Lung (tissue), 12 donors: ENCODE measurements around the gene FBN2. TPM values are rescaled to one million over a fixed set of nuclear protein-coding genes. Genes with fewer than 3 reads are reported as not detected.
A peak's percentile ranks its signal among the peaks of the same experiment; 100 is the strongest.

ENCODE experiments used
- ATAC-seq: fragments of 200-7000 bp; cut with Tn5 transposase; one replicate; pipeline ENCODE4 v1.9.1; 2020; ENCODE audit warnings: moderate number of reproducible peaks; ENCODE audit not compliant: insufficient read depth, low FRiP score
- DNase-seq, 3 donors: peaks; one replicate each; pipeline ENCODE4 v3.0.0-alpha.2; 2013 to 2017
- H3K27ac ChIP-seq, 2 donors: one replicate each; pipeline ENCODE4 v1.5.1; 2013; ENCODE audit warnings: mild to moderate bottlenecking in 2 of 2, moderate library complexity in 2 of 2, control low read depth in 1 of 2, inconsistent platforms in 1 of 2, low read depth in 1 of 2, low read length in 1 of 2
- H3K27me3 ChIP-seq, 3 donors: one replicate each; pipeline ENCODE4 v1.5.1; 2013; ENCODE audit warnings: low read length in 2 of 3; ENCODE audit not compliant: control insufficient read depth in 3 of 3, insufficient read depth in 3 of 3
- H3K36me3 ChIP-seq, 4 donors: one replicate each; pipeline ENCODE4 v1.5.1; 2013; ENCODE audit warnings: low read length in 4 of 4, mild to moderate bottlenecking in 1 of 4, moderate library complexity in 1 of 4; ENCODE audit not compliant: control insufficient read depth in 4 of 4, insufficient read depth in 4 of 4
- H3K4me1 ChIP-seq, 5 donors: one replicate each; pipeline ENCODE4 v1.5.1; 2013; ENCODE audit warnings: low read length in 5 of 5, mild to moderate bottlenecking in 2 of 5, moderate library complexity in 1 of 5; ENCODE audit not compliant: control insufficient read depth in 5 of 5, insufficient read depth in 5 of 5
- H3K4me3 ChIP-seq: one replicate; pipeline ENCODE4 v1.5.1; 2013; ENCODE audit warnings: mild to moderate bottlenecking, control low read depth, moderate library complexity
- H3K9ac ChIP-seq, 2 donors: one replicate each; pipeline ENCODE4 v1.5.1; 2013; ENCODE audit warnings: low read length in 2 of 2, control low read depth in 1 of 2; ENCODE audit not compliant: insufficient read depth in 1 of 2
- H3K9me3 ChIP-seq, 4 donors: one replicate each; pipeline ENCODE4 v1.5.1; 2013; ENCODE audit warnings: low read length in 3 of 4, mild to moderate bottlenecking in 1 of 4, moderate library complexity in 1 of 4; ENCODE audit not compliant: control insufficient read depth in 4 of 4, insufficient read depth in 3 of 4
- CTCF ChIP-seq: IDR thresholded peaks from 2 replicates; pipeline ENCODE4 v1.5.1; 2012; ENCODE audit warnings: mild to moderate bottlenecking; ENCODE audit errors: control extremely low read depth, extremely low read depth
- WGBS, 2 donors: extraction: QIAGEN DNeasy Blood & Tissue Kit; methylation state at CpG; one replicate each; pipeline ENCODE4 v1.1.7; 2013; 5-methylcytosine and 5-hydroxymethylcytosine counted together
- polyA plus RNA-seq, 2 donors: library from polyadenylated mRNA; stranded (reverse); fragments of 200-250 nt; gene quantifications; one replicate each; pipeline ENCODE4 v1.2.1, GENCODE V29; 2013
- total RNA-seq, 2 donors: library from RNA; depleted of rRNA in 1 of 2; stranded (reverse); fragments of >200 nt in 1 of 2; gene quantifications; one replicate each; pipeline ENCODE4 v1.2.1, GENCODE V29; 2014 to 2021
- donor health status: control.
- donor health status: control.
- donor health status: Bipolar disorder and iron deficiency.
- donor health status: healthy.
- donor health status: DM: yes; HTN: yes; CAD: no.

The FBN2 gene
- total and polyA plus RNA-seq, 4 donors: 0.06 to 13.1 (median 1.1) TPM

GRCh38 chr5:128441165-128441564 is 96.9 kb downstream of the FBN2 start:
- H3K4me3 ChIP-seq: no peak overlapping the region
- peaks cover 0 to under 1% (median 0%) of the 10 kb centered on the region in 4 donors for H3K36me3 ChIP-seq
- no peaks in the 10 kb centered on the region for H3K27me3 ChIP-seq
- peaks cover 0 to 12% (median 3%) of the 10 kb centered on the region in 5 donors for H3K4me1 ChIP-seq
- H3K9ac ChIP-seq: no peak overlapping the region
- TF ChIP-seq CTCF: no peak
- H3K9me3 ChIP-seq: no peaks in the 10 kb centered on the region
- DNase-seq: peak in 1 of 3 donors; percentile 21
- 93 to 95% methylated on average over 2 of the region's 2 CpGs for WGBS, 2 donors
- no peak for ATAC-seq
- H3K27ac ChIP-seq: no peak overlapping the region

DNA sequence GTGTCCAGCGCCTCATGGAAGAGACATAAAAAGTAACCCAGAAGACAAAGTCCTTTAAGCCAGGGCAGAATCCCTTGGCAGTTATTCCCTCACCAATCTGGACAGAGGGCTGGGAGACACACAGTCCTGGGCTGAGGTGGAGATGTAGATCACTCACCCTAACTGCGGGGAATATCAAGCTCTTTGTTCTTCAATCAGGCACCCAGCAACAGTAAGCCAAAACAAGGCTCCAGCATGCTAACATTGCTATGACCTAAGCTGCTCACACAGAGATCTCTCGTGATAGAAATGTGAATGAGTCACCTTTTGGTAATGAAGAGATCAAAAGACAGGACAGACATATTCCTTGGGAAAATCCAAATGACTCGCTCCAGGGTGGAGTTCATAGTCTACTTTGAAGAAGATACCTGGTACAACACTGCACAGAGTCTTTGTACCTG is 101.3 kb downstream of the FBN2 start:
- peaks cover 0 to 12% (median 5%) of the 10 kb centered on the region in 5 donors for H3K4me1 ChIP-seq
- H3K36me3 ChIP-seq: no peaks in the 10 kb centered on the region
- no peaks in the 10 kb centered on the region for H3K27me3 ChIP-seq
- ATAC-seq: no peak
- no peak overlapping the region for H3K4me3 ChIP-seq
- H3K9ac ChIP-seq: no peak overlapping the region
- DNase-seq: no peak
- no peaks in the 10 kb centered on the region for H3K9me3 ChIP-seq
- no peak overlapping the region for H3K27ac ChIP-seq
- no peak for TF ChIP-seq CTCF
- 87 to 91% methylated on average over 4 of the region's 4 CpGs for WGBS, 2 donors

DNA sequence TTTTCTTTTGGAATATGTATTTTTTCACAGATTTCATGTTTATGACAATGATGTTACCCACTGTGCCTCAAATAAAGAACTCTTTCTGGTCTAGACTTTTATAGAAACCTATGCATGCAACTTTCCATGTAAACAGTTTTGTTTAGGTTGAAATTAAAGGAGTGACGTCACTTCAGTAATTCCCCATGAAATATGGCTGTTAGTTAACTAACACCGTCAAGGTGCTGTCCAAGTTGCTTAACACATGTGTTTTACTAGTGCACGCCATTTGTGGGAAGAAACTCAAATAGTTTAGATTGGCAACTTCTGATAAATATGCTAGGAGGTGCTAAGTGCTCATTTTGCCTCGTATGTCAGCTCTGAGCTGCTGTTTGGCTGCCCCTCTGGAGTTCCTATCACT is 102.2 kb downstream of the FBN2 start:
- no peak for ATAC-seq
- Histone ChIP-seq H3K9me3 (no peaks in the 10 kb centered on the region), H3K36me3 (no peaks in the 10 kb centered on the region), H3K4me1 (peaks cover 0 to 7% (median 2%) of the 10 kb centered on the region in 5 donors), H3K9ac (no peak overlapping the region), H3K4me3 (no peak overlapping the region), H3K27ac (no peak overlapping the region), H3K27me3 (no peaks in the 10 kb centered on the region)
- no peak for DNase-seq
- 80 to 87% methylated on average over 4 of the region's 4 CpGs for WGBS, 2 donors
- TF ChIP-seq CTCF: no peak

DNA sequence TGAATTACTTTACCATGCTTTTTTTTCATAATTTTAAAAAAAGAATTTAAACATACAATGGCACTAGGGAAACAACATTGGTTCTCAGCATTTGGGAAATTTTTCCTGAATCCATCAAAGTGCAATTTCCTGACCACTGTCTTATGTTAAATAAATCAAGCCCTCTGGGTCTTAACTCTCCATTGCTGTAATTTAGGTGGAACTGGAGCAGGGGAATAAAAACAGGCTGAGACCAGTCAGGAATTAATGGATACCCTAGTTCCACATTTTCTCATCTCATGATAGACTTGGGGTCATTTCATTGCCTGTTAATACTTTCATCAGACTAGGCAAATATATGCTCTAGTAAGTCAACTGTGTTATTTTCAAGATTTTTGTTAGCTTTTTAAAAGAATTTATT is 103.1 kb downstream of the FBN2 start:
- Histone ChIP-seq H3K27me3 (no peaks in the 10 kb centered on the region), H3K4me3 (no peak overlapping the region), H3K27ac (no peak overlapping the region), H3K9me3 (no peaks in the 10 kb centered on the region), H3K9ac (no peak overlapping the region), H3K36me3 (no peaks in the 10 kb centered on the region), H3K4me1 (peaks cover 0 to 6% (median 0%) of the 10 kb centered on the region in 5 donors)
- no peak for ATAC-seq
- TF ChIP-seq CTCF: no peak
- DNase-seq: no peak
